ENCODE results near the gene STYXL2.

Gene STYXL2

GRCh38 chr1:167101754-167102153, 7.9 kb downstream of the STYXL2 start:
- no peak overlapping the region for H3K9ac ChIP-seq
- no peaks in the 10 kb centered on the region for H3K36me3 ChIP-seq
- no peak overlapping the region for H3K4me3 ChIP-seq
- H3K27me3 ChIP-seq: no peaks in the 10 kb centered on the region
- no peak overlapping the region for H3K27ac ChIP-seq
- peaks cover 5 to 20% (median 16%) of the 10 kb centered on the region in 11 experiments; a peak in 20 of 22 replicates for H3K9me3 ChIP-seq (replicated peaks in 1 of 11)
- peaks cover 24 to 32% (median 26%) of the 10 kb centered on the region in 10 experiments for H3K4me1 ChIP-seq
- H3K4me2 ChIP-seq: no peak overlapping the region
- TF ChIP-seq Cebpa-rat (IDR thresholded peaks at IDR 0.05): no peak
- H4K20me1 ChIP-seq: no peaks in the 10 kb centered on the region

GRCh38 chr1:167102906-167103573, 9.2 kb downstream of the STYXL2 start:
- Histone ChIP-seq H3K27me3 (no peaks in the 10 kb centered on the region), H3K4me1 (peaks cover 25 to 30% (median 27%) of the 10 kb centered on the region in 10 experiments), H3K4me2 (no peak overlapping the region), H3K27ac (no peak overlapping the region), H3K9me3 (replicated peaks in 1 of 11) (peaks cover 1 to 8% (median 3%) of the 10 kb centered on the region in 11 experiments; a peak in 19 of 22 replicates), H3K4me3 (no peak overlapping the region), H3K36me3 (no peaks in the 10 kb centered on the region), H4K20me1 (no peaks in the 10 kb centered on the region), H3K9ac (no peak overlapping the region)
- TF ChIP-seq Cebpa-rat (IDR thresholded peaks at IDR 0.05): no peak

GRCh38 chr1:167104256-167104633, 10.4 kb downstream of the STYXL2 start:
- Histone ChIP-seq H3K27ac (no peak overlapping the region), H3K36me3 (no peaks in the 10 kb centered on the region), H3K4me1 (peaks cover 32 to 41% (median 38%) of the 10 kb centered on the region in 10 experiments), H3K9ac (no peak overlapping the region), H4K20me1 (no peaks in the 10 kb centered on the region), H3K4me3 (no peak overlapping the region), H3K27me3 (no peaks in the 10 kb centered on the region), H3K9me3 (replicated peaks in 1 of 11) (no peaks in the 10 kb centered on the region), H3K4me2 (peak overlapping the region; percentile 47 to 83 (median 73))
- TF ChIP-seq Cebpa-rat (IDR thresholded peaks at IDR 0.05): no peak

- Histone ChIP-seq H3K9ac (peak overlapping the region in 2 of 11 experiments; percentile 36 to 38; a peak in 4 of 22 replicates), H3K9me3 (replicated peaks in 1 of 11) (peaks cover 1 to 10% (median 8%) of the 10 kb centered on the region in 11 experiments; a peak in 19 of 22 replicates), H3K27me3 (no peaks in the 10 kb centered on the region), H3K4me3 (peak overlapping the region in 3 of 10 experiments; percentile 38 to 50 (median 41); a peak in 5 of 20 replicates), H3K4me2 (peak overlapping the region; percentile 47 to 83 (median 73)), H4K20me1 (no peaks in the 10 kb centered on the region), H3K36me3 (no peaks in the 10 kb centered on the region), H3K4me1 (peaks cover 35 to 53% (median 49%) of the 10 kb centered on the region in 10 experiments), H3K27ac (peak overlapping the region in 5 of 11 experiments; percentile 3 to 51 (median 29); a peak in 6 of 22 replicates)
- TF ChIP-seq Cebpa-rat (IDR thresholded peaks at IDR 0.05): no peak
These were observed 11.6 kb downstream of the STYXL2 start for GRCh38 chr1:167105271-167106118.

- no peaks in the 10 kb centered on the region for H3K27me3 ChIP-seq
- peaks cover 7 to 16% (median 13%) of the 10 kb centered on the region in 11 experiments; a peak in 19 of 22 replicates for H3K9me3 ChIP-seq (replicated peaks in 1 of 11)
- H3K36me3 ChIP-seq: no peaks in the 10 kb centered on the region
- H3K27ac ChIP-seq: no peak overlapping the region
- TF ChIP-seq Cebpa-rat (IDR thresholded peaks at IDR 0.05): no peak
- peak overlapping the region; percentile 47 to 83 (median 73); a peak in 20 of 22 replicates for H3K4me2 ChIP-seq
- no peak overlapping the region for H3K4me3 ChIP-seq
- H3K4me1 ChIP-seq: peaks cover 35 to 58% (median 53%) of the 10 kb centered on the region in 10 experiments
- H4K20me1 ChIP-seq: no peaks in the 10 kb centered on the region
- H3K9ac ChIP-seq: no peak overlapping the region
These were observed 12.2 kb downstream of the STYXL2 start for GRCh38 chr1:167106119-167106461.

GRCh38 chr1:167107456-167107855, 13.6 kb downstream of the STYXL2 start:
- no peaks in the 10 kb centered on the region for H3K36me3 ChIP-seq
- H3K4me1 ChIP-seq: peaks cover 35 to 58% (median 53%) of the 10 kb centered on the region in 10 experiments
- H3K27me3 ChIP-seq: no peaks in the 10 kb centered on the region
- no peak overlapping the region for H3K27ac ChIP-seq
- no peak overlapping the region for H3K4me3 ChIP-seq
- H3K9me3 ChIP-seq (replicated peaks in 1 of 11): peaks cover 8 to 26% (median 22%) of the 10 kb centered on the region in 11 experiments; a peak in 21 of 22 replicates
- no peak for TF ChIP-seq Cebpa-rat (IDR thresholded peaks at IDR 0.05)
- H3K4me2 ChIP-seq: no peak overlapping the region
- H4K20me1 ChIP-seq: no peaks in the 10 kb centered on the region
- H3K9ac ChIP-seq: no peak overlapping the region

- Histone ChIP-seq H3K4me3 (peak overlapping the region in 3 of 10 experiments; percentile 3 to 9 (median 3); a peak in 2 of 20 replicates), H3K27me3 (no peaks in the 10 kb centered on the region), H3K4me1 (peaks cover 27 to 53% (median 49%) of the 10 kb centered on the region in 10 experiments), H3K9ac (peak overlapping the region in 7 of 11 experiments; percentile 13 to 38 (median 29); a peak in 8 of 22 replicates), H3K4me2 (peak overlapping the region; percentile 53 to 91 (median 77)), H3K27ac (peak overlapping the region in 9 of 11 experiments; percentile 36 to 67 (median 46); a peak in 16 of 22 replicates), H4K20me1 (no peaks in the 10 kb centered on the region), H3K36me3 (no peaks in the 10 kb centered on the region), H3K9me3 (replicated peaks in 1 of 11) (peaks cover 8 to 32% (median 22%) of the 10 kb centered on the region in 11 experiments; a peak in 21 of 22 replicates)
- no peak for TF ChIP-seq Cebpa-rat (IDR thresholded peaks at IDR 0.05)
These were observed 15.2 kb downstream of the STYXL2 start for GRCh38 chr1:167109125-167109524.

GRCh38 chr1:167110586-167110985, 16.7 kb downstream of the STYXL2 start:
- Histone ChIP-seq H3K9ac (no peak overlapping the region), H3K4me3 (no peak overlapping the region; a peak in 1 of 20 replicates), H3K27me3 (no peaks in the 10 kb centered on the region), H3K36me3 (no peaks in the 10 kb centered on the region), H3K27ac (no peak overlapping the region), H4K20me1 (no peaks in the 10 kb centered on the region), H3K9me3 (replicated peaks in 1 of 11) (peaks cover 8 to 32% (median 22%) of the 10 kb centered on the region in 11 experiments; a peak in 21 of 22 replicates), H3K4me2 (peak overlapping the region in 8 of 11 experiments; percentile 1 to 77 (median 34); a peak in 8 of 22 replicates), H3K4me1 (peaks cover 16 to 39% (median 35%) of the 10 kb centered on the region in 10 experiments)
- no peak for TF ChIP-seq Cebpa-rat (IDR thresholded peaks at IDR 0.05)

All from BLaER1 treated with 17β-estradiol and CSF1 and Interleukin-3, amounts not matched to agents 10 nM and 100 nM (cell line).